HepG2 (cell line): ENCODE measurements around the gene C19orf38. TPM values are rescaled to one million over a fixed set of nuclear protein-coding genes. Genes with fewer than 3 reads are reported as not detected.

ENCODE experiments used
- ATAC-seq: fragments of 200-7000 bp; cut with Tn5 transposase; 3 replicates; pipeline ENCODE4 v1.9.1; 2020; ENCODE audit warnings: mild to moderate bottlenecking, moderate library complexity
- BruUV-seq: library from RNA; stranded (reverse); fragments of 400-500 nt; replicated peaks from 2 replicates; lab custom pipeline; 2021; lab: Mats Ljungman, UMichigan
- CTCF ChIA-PET: fragments of 300-600 bp; formaldehyde crosslinking; extraction: SDS; loops from one replicate; lab custom pipeline; 2021; ENCODE audit warnings: low total read pairs, inconsistent platforms, low intra/inter-chr PET ratio; lab: Yijun Ruan, JAX
- POLR2A ChIA-PET: fragments of 350-600 bp; sonication (Branson Sonifier 250); formaldehyde crosslinking; loops from one replicate; lab custom pipeline; 2020; ENCODE audit warnings: antibody characterized with exemption, inconsistent platforms; lab: Yijun Ruan, JAX
- DNase-seq: peaks from one replicate; pipeline ENCODE4 v3.0.0-alpha.2; 2015; ENCODE audit warnings: low spot score
- FAIRE-seq: peaks from 3 replicates; lab custom pipeline; 2011; peaks lifted over from hg19 to GRCh38; lab: Jason Lieb, UNC
- H2AFZ ChIP-seq: one replicate; pipeline ENCODE4 v1.6.1; 2011; ENCODE audit warnings: low read length, inconsistent platforms
- H3K27ac ChIP-seq: fragments of 300-600 bp; 3 replicates; pipeline ENCODE4 v1.8.0; 2011; ENCODE audit warnings: mixed run types, mild to moderate bottlenecking, mixed read lengths, low read length, inconsistent platforms; ENCODE audit not compliant: insufficient read depth; ENCODE audit errors: extremely low read length
- H3K27me3 ChIP-seq, 2 experiments: fragments of 200-600 bp in 1 of 2; 2 replicates in 1 of 2; 3 replicates in 1 of 2; pipeline versions ENCODE4 v1.6.0 to v1.8.0; 2011; ENCODE audit warnings: low read length in 2 of 2, mild to moderate bottlenecking in 2 of 2, moderate library complexity in 2 of 2, inconsistent platforms in 1 of 2; ENCODE audit not compliant: insufficient read depth in 2 of 2, control insufficient read depth in 1 of 2
- H3K36me3 ChIP-seq, 2 experiments: fragments of 200-600 bp in 1 of 2; replicated peaks in 1 of 2; 2 replicates in 1 of 2; 3 replicates in 1 of 2; pipeline versions ENCODE4 v1.5.1 to v1.8.0; 2011; ENCODE audit warnings: low read length in 2 of 2, inconsistent platforms in 1 of 2; ENCODE audit not compliant: insufficient read depth in 2 of 2, control insufficient read depth in 1 of 2
- H3K4me1 ChIP-seq: 2 replicates; pipeline ENCODE4 v1.5.1; 2012; ENCODE audit warnings: low read length, inconsistent platforms; ENCODE audit not compliant: insufficient read depth
- H3K4me2 ChIP-seq: 2 replicates; pipeline ENCODE4 v1.6.0; 2011; ENCODE audit warnings: low read depth, low read length, inconsistent platforms
- H3K4me3 ChIP-seq, 3 experiments: fragments of 200-600 bp in 1 of 3; sonication (generic), shearing (Covaris generic) in 1 of 3; replicated peaks in 1 of 3; 2 replicates each; pipeline ENCODE4 v1.5.1; 2011 to 2016; ENCODE audit warnings: low read length in 3 of 3, inconsistent platforms in 2 of 3, low read depth in 2 of 3, mild to moderate bottlenecking in 2 of 3, control low read depth in 1 of 3, mixed read lengths in 1 of 3; ENCODE audit not compliant: insufficient read depth in 1 of 3
- H3K79me2 ChIP-seq: one replicate; pipeline ENCODE4 v1.6.1; 2011; ENCODE audit warnings: low read length, inconsistent platforms; ENCODE audit not compliant: insufficient read depth
- H3K9ac ChIP-seq: 2 replicates; pipeline ENCODE4 v1.6.0; 2011; ENCODE audit warnings: mild to moderate bottlenecking, low read depth, low read length, inconsistent platforms; ENCODE audit not compliant: insufficient read depth
- H3K9me3 ChIP-seq: 2 replicates; pipeline ENCODE4 v1.5.1; 2012; ENCODE audit warnings: mild to moderate bottlenecking, low read length
- H4K20me1 ChIP-seq: 2 replicates; pipeline ENCODE4 v1.6.0; 2011; ENCODE audit warnings: inconsistent platforms, mild to moderate bottlenecking, low read length, moderate library complexity; ENCODE audit not compliant: insufficient read depth
- CCDC6 ChIP-seq: sonication (generic); formaldehyde crosslinking; IDR thresholded peaks from 2 replicates; pipeline ENCODE4 v1.8.1; 2022; ENCODE audit warnings: mild to moderate bottlenecking, missing genetic modification reagents, moderate library complexity
- GFI1 ChIP-seq: sonication (generic); formaldehyde crosslinking; IDR thresholded peaks from 2 replicates; pipeline ENCODE4 v1.5.0; 2020; ENCODE audit warnings: missing genetic modification reagents, mild to moderate bottlenecking, borderline replicate concordance
- HCFC1 ChIP-seq: fragments of 150-350 bp; IDR thresholded peaks from 2 replicates; pipeline ENCODE4 v1.6.1; 2014; ENCODE audit warnings: low read depth, low read length
- HIVEP1 ChIP-seq: sonication (generic); formaldehyde crosslinking; IDR thresholded peaks from 2 replicates; pipeline ENCODE4 v1.4.0; 2020; ENCODE audit warnings: mild to moderate bottlenecking, missing genetic modification reagents
- KDM3A ChIP-seq: IDR thresholded peaks from 2 replicates; pipeline ENCODE4 v1.6.1; 2018; ENCODE audit warnings: low read depth, missing compliant biosample characterization
- NFE2L1 ChIP-seq: sonication (generic); formaldehyde crosslinking; IDR thresholded peaks from 2 replicates; pipeline ENCODE4 v1.4.0; 2020; ENCODE audit warnings: missing genetic modification reagents, mild to moderate bottlenecking, borderline replicate concordance
- NFKBIZ ChIP-seq: IDR thresholded peaks from 2 replicates; pipeline ENCODE4 v1.6.1; 2018; ENCODE audit warnings: missing genetic modification reagents, missing compliant biosample characterization
- ZNF350 ChIP-seq: sonication (generic); formaldehyde crosslinking; IDR thresholded peaks from 2 replicates; pipeline ENCODE4 v1.4.0; 2020; ENCODE audit warnings: mild to moderate bottlenecking, low read depth, missing genetic modification reagents, borderline replicate concordance
- ZNF562 ChIP-seq: sonication (generic); formaldehyde crosslinking; IDR thresholded peaks from 2 replicates; pipeline ENCODE4 v1.8.0; 2022; ENCODE audit warnings: missing genetic modification reagents, borderline replicate concordance
- ZNF746 ChIP-seq: sonication (generic); formaldehyde crosslinking; IDR thresholded peaks from 2 replicates; pipeline ENCODE4 v1.8.0; 2022; ENCODE audit warnings: mild to moderate bottlenecking, missing genetic modification reagents
- WGBS: methylation state at CpG from one replicate; pipeline ENCODE4 v1.1.6; 2017; ENCODE audit warnings: low lambda C conversion rate; 5-methylcytosine and 5-hydroxymethylcytosine counted together
- in situ Hi-C: cut with HindIII; loops from 2 replicates; pipeline ENCODE4 v1.10.0; 2017; ENCODE audit warnings: low pct_unique_long_range_greater_than_20kb; ENCODE audit not compliant: extremely low pct_ligation_motif_present
- intact Hi-C: fragments of 100-400 bp; cut with micrococcal nuclease; formaldehyde crosslinking; loops from one replicate; pipeline ENCODE4 v1.10.0; 2022; ENCODE audit not compliant: unreplicated experiment
- polyA plus RNA-seq, 8 experiments: library from polyadenylated mRNA; depleted of rRNA in 3 of 8; stranded (reverse) in 7 of 8; unstranded in 1 of 8; fragments of >200 nt; fragmentation: Illumina TruSeq in 4 of 8; extraction: Trizol in 4 of 8; gene quantifications; 2 replicates each; pipeline versions ENCODE4 v1.2.1 to v1.2.3, GENCODE V29; 2011 to 2016; ENCODE audit warnings: low read depth in 4 of 8, missing spikeins in 1 of 8, mixed read lengths in 1 of 8; ENCODE audit not compliant: insufficient read depth in 1 of 8
- total RNA-seq, 5 experiments: library from RNA; depleted of rRNA; stranded (reverse); fragments of >200 nt; fragmentation: Illumina TruSeq; extraction: Trizol; gene quantifications; 2 replicates each; pipeline ENCODE4 v1.2.3, GENCODE V29; 2016; ENCODE audit warnings: low read depth in 1 of 5
- TF ChIP-seq, protein P1 (sequence below): sonication (generic); formaldehyde crosslinking; conservative IDR thresholded peaks from 2 replicates; pipeline ENCODE4 v1.4.0; 2020; ENCODE audit warnings: missing genetic modification reagents
- TF ChIP-seq, protein P2 (sequence below): sonication (generic); formaldehyde crosslinking; IDR thresholded peaks from 2 replicates; pipeline ENCODE4 v1.4.0; 2020; ENCODE audit warnings: missing genetic modification reagents, borderline replicate concordance
- TF ChIP-seq, protein P3 (sequence below): sonication (generic); formaldehyde crosslinking; IDR thresholded peaks from 2 replicates; pipeline ENCODE4 v1.4.0; 2020; ENCODE audit warnings: missing genetic modification reagents, borderline replicate concordance

C19orf38 gene
- total and polyA plus RNA-seq, 2 of the 13 experiments (the other 11 are each of a cell fraction or from before 2014, with no cell fraction given) = 0.11 TPM; not detected in 1

DNA sequence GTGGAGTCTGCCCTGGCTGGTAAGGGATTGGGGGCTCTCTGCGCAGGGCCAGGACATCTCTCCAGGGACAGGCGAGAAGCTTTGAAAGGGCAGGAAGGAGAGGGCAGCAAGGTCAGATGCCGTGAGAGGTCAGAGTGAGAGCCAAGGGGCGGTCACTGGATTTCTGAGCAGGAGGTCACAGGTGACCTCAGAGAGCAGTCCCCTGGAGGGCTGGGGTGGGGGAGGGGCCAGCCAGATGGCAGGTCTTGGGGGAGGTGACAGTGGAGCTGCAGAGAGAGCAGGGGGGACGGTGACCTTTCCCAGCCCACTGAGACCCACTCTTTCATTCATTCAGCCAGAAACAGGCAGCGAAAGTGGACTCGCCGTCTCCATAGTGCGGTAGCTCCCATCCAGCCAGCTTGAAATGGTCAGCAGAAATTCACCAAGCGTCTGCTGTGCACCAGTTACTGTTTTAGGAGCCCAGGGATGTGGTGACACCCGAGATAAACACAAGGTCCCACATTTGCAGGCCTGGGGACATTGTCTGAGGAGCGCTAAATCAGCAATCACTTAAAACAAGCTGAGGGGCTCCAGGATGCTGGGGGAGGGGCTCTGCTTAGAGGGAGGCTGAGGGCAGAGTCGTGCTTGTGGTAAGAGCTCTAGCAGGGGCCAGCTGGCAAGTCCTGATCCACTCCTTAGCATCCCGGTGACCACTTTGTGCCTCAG is 33.3 kb downstream of the C19orf38 start (continued):
- TF ChIP-seq, protein P1, sequence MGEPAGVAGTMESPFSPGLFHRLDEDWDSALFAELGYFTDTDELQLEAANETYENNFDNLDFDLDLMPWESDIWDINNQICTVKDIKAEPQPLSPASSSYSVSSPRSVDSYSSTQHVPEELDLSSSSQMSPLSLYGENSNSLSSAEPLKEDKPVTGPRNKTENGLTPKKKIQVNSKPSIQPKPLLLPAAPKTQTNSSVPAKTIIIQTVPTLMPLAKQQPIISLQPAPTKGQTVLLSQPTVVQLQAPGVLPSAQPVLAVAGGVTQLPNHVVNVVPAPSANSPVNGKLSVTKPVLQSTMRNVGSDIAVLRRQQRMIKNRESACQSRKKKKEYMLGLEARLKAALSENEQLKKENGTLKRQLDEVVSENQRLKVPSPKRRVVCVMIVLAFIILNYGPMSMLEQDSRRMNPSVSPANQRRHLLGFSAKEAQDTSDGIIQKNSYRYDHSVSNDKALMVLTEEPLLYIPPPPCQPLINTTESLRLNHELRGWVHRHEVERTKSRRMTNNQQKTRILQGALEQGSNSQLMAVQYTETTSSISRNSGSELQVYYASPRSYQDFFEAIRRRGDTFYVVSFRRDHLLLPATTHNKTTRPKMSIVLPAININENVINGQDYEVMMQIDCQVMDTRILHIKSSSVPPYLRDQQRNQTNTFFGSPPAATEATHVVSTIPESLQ (CRISPR knock-in tag) = no peak
- TF ChIP-seq ZNF746 (no peak), CCDC6 (CRISPR knock-in tag) (no peak), HCFC1 (no peak)
- TF ChIP-seq, all 625 proteins: peak for 17

DNA sequence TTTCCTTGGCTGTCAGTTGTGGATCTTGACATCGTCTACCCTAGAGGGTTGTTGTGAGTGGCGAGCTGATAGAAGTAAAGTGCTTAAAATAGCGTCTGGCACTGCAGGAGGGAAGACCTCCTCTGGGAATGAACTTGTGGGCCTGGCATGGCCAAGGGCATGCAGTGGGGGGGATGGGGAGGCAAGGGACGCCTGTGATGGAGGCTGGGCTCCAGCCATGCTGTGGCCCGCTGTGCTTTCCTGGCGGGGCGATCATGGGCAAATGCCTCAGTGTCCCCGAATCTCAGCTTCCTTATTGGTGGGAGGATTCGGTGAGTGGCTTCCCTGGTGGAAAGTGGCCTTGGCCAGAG is 33.9 kb downstream of the C19orf38 start:
- POLR2A ChIA-PET = interaction anchor here (1.2 kb wide), 1 partner anchor 9 kb away, joined by 5 read pairs; no protein-coding TSS in a partner anchor
- Histone ChIP-seq H3K27ac (no peak overlapping the region), H3K9ac (no peak overlapping the region), H3K4me3 (no peak overlapping the region), H2AFZ (no peak overlapping the region), H3K4me1 (peaks cover 51% of the 10 kb centered on the region), H3K4me2 (no peak overlapping the region), H3K79me2 (peaks cover 65% of the 10 kb centered on the region), H4K20me1 (peaks cover 2% of the 10 kb centered on the region; the same call in 1 of the 2 replicates), H3K27me3 (no peaks in the 10 kb centered on the region), H3K36me3 (peaks cover 4 to 6% of the 10 kb centered on the region in 2 experiments; a peak in 3 of 5 replicates), H3K9me3 (no peaks in the 10 kb centered on the region)
- no peak for DNase-seq
- no TSS peak for BruUV-seq
- in situ Hi-C loops (no loop called here), intact Hi-C loops (no loop called here)
- 93% methylated on average over 4 of the region's 9 CpGs for WGBS
- CTCF ChIA-PET = no interaction called here
- ATAC-seq = no peak
- FAIRE-seq = no peak
- TF ChIP-seq HIVEP1 = no peak
- TF ChIP-seq, protein P2, sequence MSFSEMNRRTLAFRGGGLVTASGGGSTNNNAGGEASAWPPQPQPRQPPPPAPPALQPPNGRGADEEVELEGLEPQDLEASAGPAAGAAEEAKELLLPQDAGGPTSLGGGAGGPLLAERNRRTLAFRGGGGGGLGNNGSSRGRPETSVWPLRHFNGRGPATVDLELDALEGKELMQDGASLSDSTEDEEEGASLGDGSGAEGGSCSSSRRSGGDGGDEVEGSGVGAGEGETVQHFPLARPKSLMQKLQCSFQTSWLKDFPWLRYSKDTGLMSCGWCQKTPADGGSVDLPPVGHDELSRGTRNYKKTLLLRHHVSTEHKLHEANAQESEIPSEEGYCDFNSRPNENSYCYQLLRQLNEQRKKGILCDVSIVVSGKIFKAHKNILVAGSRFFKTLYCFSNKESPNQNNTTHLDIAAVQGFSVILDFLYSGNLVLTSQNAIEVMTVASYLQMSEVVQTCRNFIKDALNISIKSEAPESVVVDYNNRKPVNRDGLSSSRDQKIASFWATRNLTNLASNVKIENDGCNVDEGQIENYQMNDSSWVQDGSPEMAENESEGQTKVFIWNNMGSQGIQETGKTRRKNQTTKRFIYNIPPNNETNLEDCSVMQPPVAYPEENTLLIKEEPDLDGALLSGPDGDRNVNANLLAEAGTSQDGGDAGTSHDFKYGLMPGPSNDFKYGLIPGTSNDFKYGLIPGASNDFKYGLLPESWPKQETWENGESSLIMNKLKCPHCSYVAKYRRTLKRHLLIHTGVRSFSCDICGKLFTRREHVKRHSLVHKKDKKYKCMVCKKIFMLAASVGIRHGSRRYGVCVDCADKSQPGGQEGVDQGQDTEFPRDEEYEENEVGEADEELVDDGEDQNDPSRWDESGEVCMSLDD = no peak
- TF ChIP-seq NFE2L1 = no peak
- TF ChIP-seq NFKBIZ = no peak
- TF ChIP-seq, protein P3, sequence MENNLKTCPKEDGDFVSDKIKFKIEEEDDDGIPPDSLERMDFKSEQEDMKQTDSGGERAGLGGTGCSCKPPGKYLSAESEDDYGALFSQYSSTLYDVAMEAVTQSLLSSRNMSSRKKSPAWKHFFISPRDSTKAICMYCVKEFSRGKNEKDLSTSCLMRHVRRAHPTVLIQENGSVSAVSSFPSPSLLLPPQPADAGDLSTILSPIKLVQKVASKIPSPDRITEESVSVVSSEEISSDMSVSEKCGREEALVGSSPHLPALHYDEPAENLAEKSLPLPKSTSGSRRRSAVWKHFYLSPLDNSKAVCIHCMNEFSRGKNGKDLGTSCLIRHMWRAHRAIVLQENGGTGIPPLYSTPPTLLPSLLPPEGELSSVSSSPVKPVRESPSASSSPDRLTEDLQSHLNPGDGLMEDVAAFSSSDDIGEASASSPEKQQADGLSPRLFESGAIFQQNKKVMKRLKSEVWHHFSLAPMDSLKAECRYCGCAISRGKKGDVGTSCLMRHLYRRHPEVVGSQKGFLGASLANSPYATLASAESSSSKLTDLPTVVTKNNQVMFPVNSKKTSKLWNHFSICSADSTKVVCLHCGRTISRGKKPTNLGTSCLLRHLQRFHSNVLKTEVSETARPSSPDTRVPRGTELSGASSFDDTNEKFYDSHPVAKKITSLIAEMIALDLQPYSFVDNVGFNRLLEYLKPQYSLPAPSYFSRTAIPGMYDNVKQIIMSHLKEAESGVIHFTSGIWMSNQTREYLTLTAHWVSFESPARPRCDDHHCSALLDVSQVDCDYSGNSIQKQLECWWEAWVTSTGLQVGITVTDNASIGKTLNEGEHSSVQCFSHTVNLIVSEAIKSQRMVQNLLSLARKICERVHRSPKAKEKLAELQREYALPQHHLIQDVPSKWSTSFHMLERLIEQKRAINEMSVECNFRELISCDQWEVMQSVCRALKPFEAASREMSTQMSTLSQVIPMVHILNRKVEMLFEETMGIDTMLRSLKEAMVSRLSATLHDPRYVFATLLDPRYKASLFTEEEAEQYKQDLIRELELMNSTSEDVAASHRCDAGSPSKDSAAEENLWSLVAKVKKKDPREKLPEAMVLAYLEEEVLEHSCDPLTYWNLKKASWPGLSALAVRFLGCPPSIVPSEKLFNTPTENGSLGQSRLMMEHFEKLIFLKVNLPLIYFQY (CRISPR knock-in tag) = no peak
- no peak for TF ChIP-seq GFI1 (CRISPR knock-in tag)
- no peak for TF ChIP-seq ZNF562 (CRISPR knock-in tag)
- TF ChIP-seq KDM3A (CRISPR knock-in tag) = no peak
- no peak for TF ChIP-seq ZNF350 (CRISPR knock-in tag)
